ENCODE results near the gene PHACTR1.

- TF ChIP-seq CTCF (conservative IDR thresholded peaks at IDR 0.05 in 1 of 2, IDR thresholded peaks at IDR 0.05 in 1 of 2; ENCODE audit: low read depth in 1 of 2, low read length in 2 of 2) (no peak), EZH2 (IDR thresholded peaks at IDR 0.05; ENCODE audit: low read length, missing control alignments) (no peak)
These were observed 560.7 kb downstream of the PHACTR1 start for GRCh38 chr6:13277231-13277630.

All from fibroblast of lung (primary cell).